A673 (cell line): ENCODE data around the gene GRID1. TPM values are rescaled to one million over a fixed set of nuclear protein-coding genes. Genes with fewer than 3 reads are reported as not detected.

ENCODE experiments used
- BruUV-seq: library from RNA; stranded (reverse); fragments of 400-500 nt; replicated peaks from 2 replicates; lab custom pipeline; 2021; lab: Mats Ljungman, UMichigan
- CTCF ChIA-PET: fragments of 300-600 bp; sonication (Branson Sonifier 250); formaldehyde crosslinking; loops from one replicate; lab custom pipeline; 2022; ENCODE audit warnings: antibody characterized with exemption; lab: Charles Lee
- POLR2A ChIA-PET: fragments of 300-600 bp; sonication (Branson Sonifier 250); formaldehyde crosslinking; loops from one replicate; lab custom pipeline; 2022; ENCODE audit warnings: antibody characterized with exemption; ENCODE audit not compliant: low non-redundant PET; lab: Charles Lee
- DNase-seq: peaks from one replicate; pipeline ENCODE4 v3.0.0-alpha.2; 2015; ENCODE audit warnings: low spot score
- H3K27ac ChIP-seq: fragments of 200-600 bp; sonication (generic); 2 replicates; pipeline ENCODE4 v1.5.1; 2016; ENCODE audit warnings: mixed run types, low read depth, mild to moderate bottlenecking, mixed read lengths, antibody characterized with exemption, low read length; ENCODE audit not compliant: poor library complexity, severe bottlenecking
- H3K27me3 ChIP-seq: fragments of 200-600 bp; sonication (generic); replicated peaks from 2 replicates; pipeline ENCODE4 v1.6.1; 2017; ENCODE audit warnings: mixed run types, low read depth, mild to moderate bottlenecking, mixed read lengths, antibody characterized with exemption, low read length; ENCODE audit not compliant: insufficient read depth, poor library complexity
- H3K36me3 ChIP-seq: fragments of 200-600 bp; sonication (generic); 2 replicates; pipeline ENCODE4 v1.6.1; 2016; ENCODE audit warnings: mixed run types, mild to moderate bottlenecking, mixed read lengths, antibody characterized with exemption, low read length; ENCODE audit not compliant: insufficient read depth, poor library complexity, severe bottlenecking
- H3K4me1 ChIP-seq: fragments of 200-600 bp; sonication (generic); 2 replicates; pipeline ENCODE4 v1.6.1; 2017; ENCODE audit warnings: mixed run types, mild to moderate bottlenecking, mixed read lengths, antibody characterized with exemption, low read length; ENCODE audit not compliant: insufficient read depth, poor library complexity, severe bottlenecking
- H3K4me3 ChIP-seq: fragments of 200-600 bp; sonication (generic); 2 replicates; pipeline ENCODE4 v1.5.1; 2016; ENCODE audit warnings: low read depth, mixed run types, mild to moderate bottlenecking, mixed read lengths, low read length; ENCODE audit not compliant: poor library complexity, severe bottlenecking
- H3K9me3 ChIP-seq: fragments of 200-600 bp; sonication (generic); 2 replicates; pipeline ENCODE4 v1.6.1; 2016; ENCODE audit warnings: mixed run types, low read depth, mild to moderate bottlenecking, mixed read lengths, antibody characterized with exemption, low read length; ENCODE audit not compliant: poor library complexity, severe bottlenecking
- CTCF ChIP-seq: fragments of 300-800, 200-600 bp; sonication (generic); conservative IDR thresholded peaks from 2 replicates; pipeline ENCODE4 v1.5.1; 2017; ENCODE audit warnings: low read depth, mild to moderate bottlenecking, antibody characterized with exemption, low read length, moderate library complexity, mixed read lengths
- EZH2 ChIP-seq: fragments of 200-600 bp; sonication (generic); IDR thresholded peaks from 2 replicates; pipeline ENCODE4 v1.6.1; 2017; ENCODE audit warnings: borderline replicate concordance, low read depth, mild to moderate bottlenecking, mixed read lengths, antibody characterized with exemption, low read length; ENCODE audit not compliant: poor library complexity, severe bottlenecking
- intact Hi-C: fragments of 100-400 bp; cut with micrococcal nuclease; formaldehyde crosslinking; loops from one replicate; pipeline ENCODE4 v1.10.0; 2022; ENCODE audit not compliant: unreplicated experiment
- total RNA-seq: library from RNA; stranded (reverse); gene quantifications from 2 replicates; pipeline ENCODE4 v1.2.3, GENCODE V29; 2021

The GRID1 gene
- total RNA-seq, 1 experiment from 2014 or later = not detected

- H3K4me1 ChIP-seq = no peaks in the 10 kb centered on the region
- H3K9me3 ChIP-seq = no peaks in the 10 kb centered on the region
- no TSS peak for BruUV-seq
- DNase-seq = no peak
- H3K4me3 ChIP-seq = no peak overlapping the region
- H3K27ac ChIP-seq = no peak overlapping the region
- ChIA-PET CTCF (no interaction called here), POLR2A (no interaction called here)
- peaks cover 21% of the 10 kb centered on the region for H3K27me3 ChIP-seq
- intact Hi-C loops = no loop called here
- no peaks in the 10 kb centered on the region for H3K36me3 ChIP-seq
- TF ChIP-seq CTCF (no peak), EZH2 (no peak)
Measured at GRCh38 chr10:85581371-85581770, 785.2 kb downstream of the GRID1 start.

- CTCF ChIA-PET = no interaction called here
- BruUV-seq = no TSS peak
- Histone ChIP-seq H3K9me3 (no peaks in the 10 kb centered on the region), H3K27ac (no peak overlapping the region), H3K4me1 (no peaks in the 10 kb centered on the region), H3K4me3 (no peak overlapping the region), H3K36me3 (no peaks in the 10 kb centered on the region), H3K27me3 (peaks cover 20% of the 10 kb centered on the region)
- POLR2A ChIA-PET = no interaction called here
- TF ChIP-seq CTCF = no peak
- TF ChIP-seq EZH2 = no peak
- no peak for DNase-seq
- intact Hi-C loops = no loop called here
Measured at GRCh38 chr10:85580585-85580984, 786.0 kb downstream of the GRID1 start.

GRCh38 chr10:85578860-85579259 is 787.7 kb downstream of the GRID1 start:
- TF ChIP-seq EZH2 (no peak), CTCF (no peak)
- intact Hi-C loops = no loop called here
- H3K4me3 ChIP-seq = no peak overlapping the region
- H3K36me3 ChIP-seq = no peaks in the 10 kb centered on the region
- peaks cover 10% of the 10 kb centered on the region for H3K27me3 ChIP-seq
- no peak overlapping the region for H3K27ac ChIP-seq
- no peak for DNase-seq
- no TSS peak for BruUV-seq
- H3K9me3 ChIP-seq = no peaks in the 10 kb centered on the region
- H3K4me1 ChIP-seq = no peaks in the 10 kb centered on the region
- POLR2A ChIA-PET = no interaction called here
- CTCF ChIA-PET = no interaction called here
